ENCODE results near the gene CACNA2D3.
A peak's percentile ranks its signal among the peaks of the same experiment; 100 is the strongest.
"Not testable (repeated sequence)": the region's sequence is repeated elsewhere in the genome, so short reads cannot be mapped to it uniquely, and the experiment has no call there.

Gene CACNA2D3

DNA sequence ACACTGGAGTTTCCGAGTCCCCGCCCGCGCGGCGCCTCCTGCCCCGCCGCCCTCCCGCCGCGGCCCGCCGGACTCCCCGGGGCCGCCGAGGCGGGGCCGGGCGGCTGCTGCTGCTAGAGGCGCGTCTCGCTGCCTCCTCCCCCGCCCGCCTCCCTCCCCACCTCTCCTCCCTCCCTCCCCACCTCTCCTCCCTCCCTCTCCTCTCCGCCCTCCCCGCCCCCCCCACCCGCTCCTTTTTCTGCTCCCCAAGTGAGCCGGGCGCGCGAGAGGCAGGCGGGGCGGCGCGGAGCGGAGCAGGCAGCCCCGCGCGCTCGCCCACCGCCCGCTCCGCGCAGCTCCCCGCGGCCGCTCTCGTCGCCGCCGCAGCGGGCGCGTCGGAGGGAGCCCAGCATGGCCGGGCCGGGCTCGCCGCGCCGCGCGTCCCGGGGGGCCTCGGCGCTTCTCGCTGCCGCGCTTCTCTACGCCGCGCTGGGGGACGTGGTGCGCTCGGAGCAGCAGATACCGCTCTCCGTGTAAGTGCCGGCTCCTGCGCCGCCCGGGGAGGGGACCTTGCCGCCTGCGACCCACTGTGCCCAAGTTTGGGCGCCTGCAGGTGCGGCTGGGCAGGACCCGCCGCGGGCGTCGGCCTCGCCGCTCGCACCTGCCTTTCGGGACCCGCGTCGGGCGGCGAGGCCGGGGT is at the start of gene CACNA2D3:
Gene CACNA2D3, plus strand, starts transcription at position 229 of the 679 bp plus-strand sequence.
- in situ Hi-C loops (cut with MboI; ENCODE audit: low sequenced_read_pairs): no loop called here
- H3K4me1 ChIP-seq: no peaks in the 10 kb centered on the region; the same call in 1 of the 2 replicates
- no peaks in the 10 kb centered on the region for H3K36me3 ChIP-seq (replicated peaks)
- peak within 1 kb of the TSS; percentile 42 for H3K4me3 ChIP-seq
- peak; percentile 43 to 70 for DNase-seq (ENCODE audit: low spot score in 2 of 2)
- H3K27me3 ChIP-seq (ENCODE audit: low read depth): peaks cover 9% of the 10 kb centered on the region
- no peaks in the 10 kb centered on the region for H3K9me3 ChIP-seq

DNA sequence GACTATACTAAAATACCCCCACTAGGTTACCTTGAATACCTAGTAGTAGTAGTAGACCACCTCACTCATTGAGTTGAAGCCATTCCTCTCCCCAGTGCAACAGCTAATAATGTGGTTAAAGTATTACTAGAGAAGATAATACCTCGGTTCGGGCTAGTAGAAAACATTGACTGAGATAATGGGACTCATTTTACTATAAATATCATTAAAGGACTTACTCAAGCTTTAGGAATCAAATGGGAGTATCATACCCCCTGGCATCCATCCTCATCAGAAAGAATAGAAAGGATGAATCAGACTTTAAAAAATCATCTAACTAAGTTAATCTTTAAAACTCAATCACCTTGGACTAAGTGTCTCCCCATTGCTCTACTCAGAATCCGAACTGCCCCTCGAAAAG is 49.0 kb upstream of the CACNA2D3 start:
- DNase-seq (ENCODE audit: low spot score in 2 of 2): no peak
- Histone ChIP-seq H3K36me3 (replicated peaks) (no peaks in the 10 kb centered on the region), H3K9me3 (peaks cover 6% of the 10 kb centered on the region; the same call in 1 of the 2 replicates), H3K27me3 (ENCODE audit: low read depth) (no peaks in the 10 kb centered on the region), H3K4me1 (no peaks in the 10 kb centered on the region; the same call in 1 of the 2 replicates), H3K4me3 (no peak overlapping the region)
- in situ Hi-C loops (cut with MboI; ENCODE audit: low sequenced_read_pairs): no loop called here

DNA sequence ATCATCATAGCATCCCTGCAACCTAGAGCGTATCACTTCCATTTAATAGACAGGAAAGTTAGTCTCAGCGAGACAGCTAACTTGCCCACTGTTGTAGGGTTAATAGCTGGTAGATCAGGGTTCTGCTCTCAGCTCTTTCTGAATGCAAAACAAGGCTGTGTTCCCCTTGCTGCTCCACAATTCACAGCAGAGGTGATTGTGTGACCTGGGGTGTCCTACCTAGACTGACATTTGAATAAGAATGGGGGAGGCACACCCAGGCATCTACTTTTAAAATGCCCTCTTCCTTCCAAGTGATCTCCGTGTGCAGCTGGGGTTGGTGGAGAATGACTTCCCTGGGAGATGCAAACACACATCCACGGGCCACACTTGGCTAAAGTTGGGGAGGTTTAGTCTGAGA is 43.0 kb upstream of the CACNA2D3 start:
- Histone ChIP-seq H3K9me3 (no peaks in the 10 kb centered on the region), H3K36me3 (replicated peaks) (no peaks in the 10 kb centered on the region), H3K27me3 (ENCODE audit: low read depth) (no peaks in the 10 kb centered on the region), H3K4me3 (no peak overlapping the region), H3K4me1 (peaks cover 4% of the 10 kb centered on the region)
- DNase-seq (ENCODE audit: low spot score in 2 of 2): no peak
- in situ Hi-C loops (cut with MboI; ENCODE audit: low sequenced_read_pairs): no loop called here

DNA sequence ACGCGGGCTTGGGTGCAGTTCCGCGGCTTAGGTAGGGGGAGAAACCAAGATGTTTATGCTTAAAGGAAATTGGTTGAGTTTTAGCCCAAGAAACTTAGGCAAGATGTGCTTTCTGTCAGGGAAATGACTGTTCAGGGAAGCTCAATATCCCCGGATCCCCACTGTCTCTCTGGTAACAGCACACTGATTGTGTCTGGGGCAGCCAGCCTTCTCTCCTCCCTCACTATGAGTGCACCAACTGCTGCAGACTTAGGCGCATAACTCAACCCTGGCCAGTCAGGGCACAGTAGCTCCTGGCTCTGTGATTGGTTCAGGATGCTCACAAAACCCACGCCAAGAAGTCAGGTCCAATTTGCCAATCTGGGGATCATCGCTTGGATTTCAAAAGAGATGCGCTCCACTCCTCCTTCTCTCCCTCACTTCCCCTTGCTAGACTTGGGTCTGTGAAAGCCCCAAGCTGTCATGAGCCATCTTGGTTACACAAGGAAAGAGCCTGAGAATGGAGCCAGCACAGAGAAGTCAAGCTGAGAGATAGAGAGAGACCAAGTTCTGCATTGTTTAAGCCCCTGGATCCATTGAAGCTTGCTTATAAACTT is 42.5 kb upstream of the CACNA2D3 start:
- no peak overlapping the region for H3K4me3 ChIP-seq
- H3K27me3 ChIP-seq (ENCODE audit: low read depth): no peaks in the 10 kb centered on the region
- DNase-seq (ENCODE audit: low spot score in 2 of 2): no peak
- H3K4me1 ChIP-seq: peaks cover 4% of the 10 kb centered on the region
- H3K9me3 ChIP-seq: no peaks in the 10 kb centered on the region
- H3K36me3 ChIP-seq (replicated peaks): no peaks in the 10 kb centered on the region
- in situ Hi-C loops (cut with MboI; ENCODE audit: low sequenced_read_pairs): no loop called here

DNA sequence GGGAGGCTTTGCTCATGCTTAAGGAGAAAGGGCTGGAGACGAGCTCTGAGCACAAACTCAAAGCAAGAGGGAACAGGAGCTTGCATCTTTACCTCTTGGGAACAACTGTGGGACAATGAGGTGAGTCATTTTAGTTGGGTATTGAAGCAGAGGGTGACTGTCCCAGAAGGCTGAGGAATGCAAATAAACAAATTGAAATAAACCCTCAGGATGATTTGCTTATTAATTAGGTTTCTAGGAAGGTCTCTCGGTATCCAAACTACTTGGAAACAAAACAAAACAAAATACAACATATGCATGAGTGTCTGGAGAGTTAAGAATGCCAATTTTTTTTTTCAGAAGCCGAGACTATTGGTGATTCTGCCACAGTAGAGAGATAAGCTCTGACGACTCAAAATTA is 38.4 kb upstream of the CACNA2D3 start:
- no peak overlapping the region for H3K4me3 ChIP-seq
- no peaks in the 10 kb centered on the region for H3K9me3 ChIP-seq
- peaks cover 8% of the 10 kb centered on the region for H3K4me1 ChIP-seq
- H3K27me3 ChIP-seq (ENCODE audit: low read depth): no peaks in the 10 kb centered on the region
- no peaks in the 10 kb centered on the region for H3K36me3 ChIP-seq (replicated peaks)
- in situ Hi-C loops (cut with MboI; ENCODE audit: low sequenced_read_pairs): no loop called here
- DNase-seq (ENCODE audit: low spot score in 2 of 2): no peak

DNA sequence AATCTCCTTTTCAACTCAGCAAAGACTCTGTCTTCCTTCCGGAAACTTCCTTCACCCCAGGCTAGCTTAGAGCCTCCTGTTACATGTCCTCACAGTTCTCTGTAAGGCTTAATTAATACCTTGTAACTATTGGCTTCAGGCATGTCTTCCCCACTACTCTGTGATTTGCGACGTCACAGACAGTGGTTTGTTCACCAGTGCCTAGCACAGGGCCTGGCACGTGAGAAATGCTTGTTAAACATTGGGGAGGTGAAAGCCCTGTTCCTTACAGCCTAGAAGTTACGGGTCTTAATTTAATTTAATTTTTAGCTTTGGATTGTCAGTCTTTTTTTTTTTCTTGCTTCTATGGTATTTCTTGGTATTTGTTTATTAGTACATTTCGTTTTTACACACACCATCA is 36.4 kb upstream of the CACNA2D3 start:
- H3K36me3 ChIP-seq (replicated peaks): no peaks in the 10 kb centered on the region
- no peaks in the 10 kb centered on the region for H3K27me3 ChIP-seq (ENCODE audit: low read depth)
- no peaks in the 10 kb centered on the region for H3K9me3 ChIP-seq
- H3K4me3 ChIP-seq: no peak overlapping the region
- no peak for DNase-seq (ENCODE audit: low spot score in 2 of 2)
- in situ Hi-C loops (cut with MboI; ENCODE audit: low sequenced_read_pairs): no loop called here
- H3K4me1 ChIP-seq: peaks cover 6% of the 10 kb centered on the region

DNA sequence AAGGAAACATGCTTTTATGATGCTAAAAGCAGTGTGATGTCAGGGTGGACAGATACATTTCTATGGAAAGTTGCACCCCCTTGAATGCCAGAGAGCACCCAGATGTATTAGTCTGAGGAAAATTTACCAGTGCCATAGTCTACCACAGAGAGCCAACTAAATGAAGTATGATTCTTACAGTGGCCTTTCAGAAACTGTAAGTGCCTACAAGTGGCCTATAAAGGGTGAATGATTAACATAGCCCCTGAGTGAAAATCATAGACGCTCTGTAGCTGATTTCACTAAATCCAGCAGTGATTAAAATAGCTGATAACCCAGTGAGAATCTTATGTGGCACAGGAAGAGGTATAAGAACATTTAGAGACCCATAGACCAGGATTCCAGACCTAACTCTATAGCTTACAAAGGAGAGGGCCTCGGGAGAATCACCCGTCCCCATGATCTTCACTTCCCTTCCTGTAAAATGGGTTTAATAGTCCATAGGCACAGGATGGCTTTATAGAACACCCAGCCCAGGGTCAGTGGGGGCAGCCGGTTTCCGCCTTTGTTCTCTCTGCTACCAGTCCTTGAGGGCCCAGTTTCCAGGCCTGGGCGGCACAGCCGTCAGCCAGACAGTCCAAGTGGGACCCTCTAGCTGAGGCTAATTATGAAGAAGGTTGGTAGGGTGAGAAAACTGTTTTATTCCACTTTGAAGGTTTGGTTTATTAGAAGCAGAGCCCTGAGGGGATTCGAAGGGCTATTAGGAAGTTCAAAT is 35.5 kb upstream of the CACNA2D3 start:
- H3K4me1 ChIP-seq: peaks cover 6% of the 10 kb centered on the region
- no peak for DNase-seq (ENCODE audit: low spot score in 2 of 2)
- in situ Hi-C loops (cut with MboI; ENCODE audit: low sequenced_read_pairs): no loop called here
- H3K9me3 ChIP-seq: no peaks in the 10 kb centered on the region
- no peaks in the 10 kb centered on the region for H3K27me3 ChIP-seq (ENCODE audit: low read depth)
- H3K4me3 ChIP-seq: no peak overlapping the region
- H3K36me3 ChIP-seq (replicated peaks): no peaks in the 10 kb centered on the region

DNA sequence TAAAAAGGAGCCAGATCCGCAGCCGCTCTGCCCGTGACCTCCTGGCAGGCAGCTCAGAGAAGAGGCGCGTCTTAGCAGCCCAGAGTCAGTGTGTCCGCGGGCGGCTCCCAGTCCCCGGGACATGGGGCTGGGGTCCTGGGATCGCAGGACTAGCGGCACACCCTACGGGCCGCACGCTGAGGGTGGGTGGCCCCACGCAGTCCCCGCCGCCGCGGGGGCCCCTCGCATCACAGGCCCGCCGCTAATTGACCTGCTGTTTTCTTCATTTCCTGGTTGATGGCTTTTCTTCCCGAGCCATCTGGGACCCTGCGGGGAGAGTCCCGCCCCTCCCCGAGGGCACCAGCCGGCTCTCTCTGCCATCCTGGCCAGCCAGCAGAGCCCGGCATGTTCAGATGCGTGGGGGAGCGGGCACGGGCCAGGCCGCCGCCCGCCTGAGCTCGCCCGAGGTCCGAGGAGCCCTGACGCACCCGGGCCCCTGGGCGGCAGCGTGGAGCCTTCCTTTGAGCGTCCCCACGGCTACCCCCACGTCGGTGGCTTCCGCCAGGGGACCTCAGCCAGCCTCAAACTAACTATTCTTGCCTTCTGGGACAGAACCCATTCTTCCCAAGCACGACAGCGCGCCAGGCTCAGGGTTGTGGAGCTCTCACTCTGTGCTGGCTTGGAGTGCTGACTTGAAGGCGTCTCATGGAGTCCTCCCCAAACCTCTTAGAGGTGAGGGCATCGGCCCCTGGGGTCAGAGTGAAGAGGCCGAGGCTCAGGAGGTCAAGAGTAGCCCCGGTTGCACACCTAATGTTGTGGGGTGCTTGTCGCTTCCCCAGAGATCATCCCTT is 34.6 kb upstream of the CACNA2D3 start:
- Histone ChIP-seq H3K36me3 (replicated peaks) (no peaks in the 10 kb centered on the region), H3K4me3 (no peak overlapping the region), H3K27me3 (ENCODE audit: low read depth) (no peaks in the 10 kb centered on the region), H3K4me1 (peaks cover 6% of the 10 kb centered on the region), H3K9me3 (no peaks in the 10 kb centered on the region)
- DNase-seq (ENCODE audit: low spot score in 2 of 2): no peak
- in situ Hi-C loops (cut with MboI; ENCODE audit: low sequenced_read_pairs): no loop called here

DNA sequence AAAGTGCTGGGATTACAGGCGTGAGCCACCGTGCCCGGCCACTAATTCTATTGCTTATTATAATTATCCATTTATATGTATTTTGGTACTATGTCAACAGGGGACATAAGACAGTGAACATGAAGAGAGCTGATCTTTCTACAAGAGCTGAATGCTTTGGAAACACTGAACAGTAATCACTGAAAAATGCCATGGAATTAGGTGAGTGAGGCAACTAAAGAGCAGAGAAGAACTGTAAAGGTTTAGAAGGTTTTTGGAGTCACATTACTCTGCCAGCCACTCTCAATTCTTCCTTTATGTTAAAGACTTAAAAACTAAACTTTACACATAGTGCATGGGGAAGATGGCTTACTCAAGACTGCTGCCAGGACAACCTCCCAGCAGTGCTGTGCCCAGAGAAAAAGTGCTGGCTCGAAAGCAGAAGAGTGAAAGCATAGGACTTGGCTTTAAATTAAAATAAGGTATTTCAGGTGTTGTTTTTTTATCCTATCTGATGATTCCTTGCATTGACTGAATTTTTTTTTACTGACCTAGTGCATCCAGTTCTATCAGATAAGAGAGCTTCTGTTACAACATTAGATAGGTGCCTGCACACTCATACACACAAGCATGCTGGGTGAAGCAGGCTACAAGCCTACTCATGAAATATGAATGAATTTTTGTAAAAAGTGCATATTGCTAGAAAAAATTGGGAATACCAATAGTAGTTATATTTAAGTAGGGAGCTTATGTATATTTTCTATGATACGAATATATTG is 28.7 kb upstream of the CACNA2D3 start:
- in situ Hi-C loops (cut with MboI; ENCODE audit: low sequenced_read_pairs): no loop called here

DNA sequence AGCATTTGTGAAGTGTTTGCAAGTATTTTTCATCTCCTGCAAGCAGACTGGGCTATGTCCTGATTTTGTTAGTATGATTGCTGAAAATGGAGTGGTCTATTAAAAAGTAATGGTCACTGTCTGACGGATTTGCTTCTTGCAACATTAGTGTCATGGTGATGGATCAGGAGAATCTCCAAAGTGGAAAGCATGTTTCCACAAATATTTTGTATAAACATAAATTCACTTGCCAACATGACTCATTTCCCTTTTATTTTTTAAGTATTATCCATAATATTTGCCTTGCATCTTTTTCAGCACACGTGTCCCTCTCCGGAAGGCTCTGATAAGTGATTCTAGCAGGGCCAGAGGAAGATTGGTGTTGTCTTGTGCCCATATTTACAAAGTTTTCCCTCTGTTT is 27.4 kb upstream of the CACNA2D3 start:
- no peaks in the 10 kb centered on the region for H3K4me1 ChIP-seq

More for the DNA sequence above, 28.7 kb upstream of the CACNA2D3 start:
- Histone ChIP-seq H3K36me3 (replicated peaks) (no peaks in the 10 kb centered on the region), H3K27me3 (ENCODE audit: low read depth) (no peaks in the 10 kb centered on the region), H3K4me1 (no peaks in the 10 kb centered on the region), H3K4me3 (no peak overlapping the region), H3K9me3 (no peaks in the 10 kb centered on the region)
- no peak for DNase-seq (ENCODE audit: low spot score in 2 of 2)

DNA sequence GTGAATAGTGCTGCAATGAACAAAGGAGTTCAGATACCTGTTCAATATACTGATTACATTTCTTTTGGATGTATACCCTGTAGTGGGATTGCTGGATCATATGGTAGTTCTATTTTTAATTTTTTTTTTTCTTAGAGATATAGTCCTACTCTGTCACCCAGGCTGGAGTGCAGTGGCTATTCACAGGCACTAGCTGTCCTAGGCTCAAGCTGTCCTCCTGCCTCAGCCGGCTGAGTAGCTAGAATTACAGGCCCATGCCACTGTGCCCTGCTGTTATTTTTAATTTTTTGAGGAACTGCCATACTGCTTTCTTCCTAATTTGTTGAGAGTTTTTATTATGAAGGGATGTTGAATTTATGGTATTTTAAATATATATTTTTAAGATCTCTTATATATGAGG is 23.0 kb upstream of the CACNA2D3 start:
- H3K4me3 ChIP-seq: no peak overlapping the region
- in situ Hi-C loops (cut with MboI; ENCODE audit: low sequenced_read_pairs): no loop called here

More for the DNA sequence above, 27.4 kb upstream of the CACNA2D3 start:
- Histone ChIP-seq H3K27me3 (ENCODE audit: low read depth) (no peaks in the 10 kb centered on the region), H3K9me3 (no peaks in the 10 kb centered on the region), H3K36me3 (replicated peaks) (no peaks in the 10 kb centered on the region), H3K4me3 (no peak overlapping the region)
- in situ Hi-C loops (cut with MboI; ENCODE audit: low sequenced_read_pairs): no loop called here
- DNase-seq (ENCODE audit: low spot score in 2 of 2): no peak

DNA sequence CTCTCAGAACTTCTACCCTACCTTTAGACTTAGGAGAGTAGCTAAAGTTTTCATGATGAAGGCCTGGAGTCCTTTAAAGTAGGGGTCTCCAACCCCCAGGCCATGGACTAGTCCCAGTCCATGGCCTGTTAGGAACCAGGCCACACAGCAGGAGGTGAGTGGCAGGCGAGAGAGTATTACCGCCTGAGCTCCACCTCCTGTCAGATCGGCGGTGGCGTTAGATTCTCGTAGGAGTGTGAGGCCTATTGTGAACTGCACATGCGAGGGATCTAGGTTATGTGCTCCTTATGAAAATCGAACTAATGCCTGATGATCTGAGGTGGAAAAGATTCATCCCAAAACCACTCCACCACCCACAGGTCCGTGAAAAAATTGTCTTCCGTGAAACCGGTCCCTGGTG is 18.3 kb upstream of the CACNA2D3 start:
- H3K4me3 ChIP-seq: no peak overlapping the region
- no peaks in the 10 kb centered on the region for H3K36me3 ChIP-seq (replicated peaks)
- no peaks in the 10 kb centered on the region for H3K9me3 ChIP-seq
- no peaks in the 10 kb centered on the region for H3K27me3 ChIP-seq (ENCODE audit: low read depth)
- no peak for DNase-seq (ENCODE audit: low spot score in 2 of 2)
- no peaks in the 10 kb centered on the region for H3K4me1 ChIP-seq
- in situ Hi-C loops (cut with MboI; ENCODE audit: low sequenced_read_pairs): no loop called here

More for the DNA sequence above, 23.0 kb upstream of the CACNA2D3 start:
- Histone ChIP-seq H3K4me1 (no peaks in the 10 kb centered on the region), H3K9me3 (no peaks in the 10 kb centered on the region), H3K27me3 (ENCODE audit: low read depth) (no peaks in the 10 kb centered on the region), H3K36me3 (replicated peaks) (no peaks in the 10 kb centered on the region)
- DNase-seq (ENCODE audit: low spot score in 2 of 2): no peak

DNA sequence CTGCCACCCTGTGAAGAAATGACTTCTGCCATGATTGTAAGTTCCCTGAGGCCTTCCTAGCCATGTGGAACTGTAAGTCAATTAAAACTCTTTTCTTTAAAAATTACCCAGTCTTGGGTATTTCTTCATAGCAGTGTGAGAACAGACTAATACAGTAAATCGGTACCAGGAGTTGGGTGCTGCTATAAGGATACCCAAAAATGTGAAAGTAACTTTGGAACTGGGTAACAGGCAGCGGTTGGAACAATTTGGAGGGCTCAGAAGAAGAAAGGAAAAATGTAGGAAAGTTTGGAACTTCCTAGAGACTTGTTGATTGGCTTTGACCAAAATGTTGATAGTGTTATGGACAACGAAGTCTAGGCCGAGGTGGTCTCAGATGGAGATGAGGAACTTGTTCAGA is 6.2 kb upstream of the CACNA2D3 start:
- H3K4me1 ChIP-seq; H3K27me3 ChIP-seq (ENCODE audit: low read depth); H3K36me3 ChIP-seq (replicated peaks); DNase-seq (ENCODE audit: low spot score in 2 of 2); in situ Hi-C loops (cut with MboI; ENCODE audit: low sequenced_read_pairs); H3K9me3 ChIP-seq; H3K4me3 ChIP-seq: not testable (repeated sequence)

All from HAP-1 (cell line).